HG02970 (cell line): ENCODE measurements around the gene ANKRD10.
"Not testable (repeated sequence)": the region's sequence is repeated elsewhere in the genome, so short reads cannot be mapped to it uniquely, and the experiment has no call there.

Experiments used
- ATAC-seq: cut with Tn5 transposase; IDR thresholded peaks from one replicate; pipeline ENCODE4 v1.9.1; 2021; ENCODE audit warnings: mild to moderate bottlenecking, moderate library complexity, moderate number of reproducible peaks; ENCODE audit not compliant: unreplicated experiment, low FRiP score

ANKRD10 gene

GRCh38 chr13:110915057-110915873 is at the start of gene ANKRD10:
ANKRD10 (minus strand) TSS chr13:110915069; CDS start chr13:110914934, 135 bp downstream.
- ATAC-seq, result peak; percentile 83

- no peak for ATAC-seq
Measured at GRCh38 chr13:110964229-110965037, 49.6 kb upstream of the ANKRD10 start.

GRCh38 chr13:110963554-110963970 is 48.7 kb upstream of the ANKRD10 start:
- ATAC-seq, result no peak

DNA sequence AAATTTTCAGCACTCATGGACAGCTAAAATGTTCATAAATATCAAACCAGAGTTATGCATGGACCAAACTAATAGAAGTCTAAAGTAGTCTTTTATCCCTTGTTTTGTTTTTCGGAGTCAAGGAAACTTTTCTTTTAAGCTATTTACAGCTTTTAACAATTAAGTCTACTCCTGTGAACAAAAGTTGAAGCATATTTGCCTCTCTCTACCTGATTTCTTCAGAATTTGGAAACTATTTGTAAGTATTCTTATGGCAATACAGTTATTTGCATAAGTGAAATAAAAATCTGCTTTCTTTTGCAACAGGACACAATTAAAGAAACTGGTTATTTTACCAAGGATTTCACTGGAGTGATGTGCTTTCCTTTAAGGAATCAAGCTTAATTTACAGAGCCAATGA is 47.1 kb upstream of the ANKRD10 start:
- ATAC-seq, result no peak

- ATAC-seq, result no peak
Measured at GRCh38 chr13:110960204-110960603, 45.3 kb upstream of the ANKRD10 start.

DNA sequence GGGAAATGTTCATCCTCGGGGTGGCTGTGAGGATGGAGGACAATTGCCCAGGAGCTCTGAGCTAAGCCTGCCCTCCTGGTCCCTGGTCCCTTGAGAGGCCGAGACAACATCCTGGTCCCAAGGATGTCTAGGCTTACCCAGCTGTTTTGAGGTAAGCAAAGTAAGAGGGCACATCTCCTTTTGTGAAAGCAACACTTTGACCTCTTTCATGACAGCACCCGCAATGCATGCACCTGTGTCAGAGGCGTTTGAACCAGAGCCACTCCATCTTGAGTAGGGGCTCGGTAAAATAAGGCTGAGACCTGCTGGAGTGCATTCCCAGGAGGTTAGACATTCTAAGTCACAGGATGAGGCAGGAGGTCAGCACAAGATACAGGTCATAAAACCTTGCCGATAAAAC is 43.1 kb upstream of the ANKRD10 start:
- ATAC-seq, result no peak

DNA sequence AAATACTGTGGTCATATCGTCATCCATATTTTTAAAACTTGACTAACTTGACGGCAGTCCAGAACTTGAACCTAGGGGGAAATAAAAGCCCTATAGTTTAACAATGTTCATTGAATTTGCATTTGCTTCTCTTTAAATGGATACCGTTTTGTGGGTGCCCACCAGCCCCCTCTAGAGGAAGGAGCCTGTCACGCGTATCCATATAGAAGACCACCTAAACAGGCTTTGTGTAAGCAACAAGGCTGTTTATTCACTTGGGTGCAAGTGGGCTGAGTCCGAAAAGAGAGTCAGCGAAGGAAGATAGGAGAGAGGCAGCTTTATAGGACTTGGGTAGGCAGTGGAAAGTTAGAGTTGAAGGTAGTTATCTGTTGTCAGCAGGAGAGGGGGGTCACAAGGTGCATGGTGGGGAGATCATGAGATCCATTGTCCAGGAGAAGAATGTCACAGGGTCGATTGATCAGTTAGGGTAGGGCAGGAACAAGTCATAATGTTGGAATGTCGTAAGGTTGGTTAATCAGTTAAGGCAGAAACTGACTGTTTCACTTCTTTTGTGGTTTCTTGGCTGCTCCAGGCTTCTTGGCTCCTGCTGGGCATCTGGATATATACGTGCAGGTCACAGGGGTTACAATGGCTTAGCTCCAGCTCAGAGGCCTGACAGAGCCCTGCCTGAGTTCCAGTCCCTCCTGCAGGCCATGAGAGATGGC is 42.5 kb upstream of the ANKRD10 start:
- no peak for ATAC-seq

DNA sequence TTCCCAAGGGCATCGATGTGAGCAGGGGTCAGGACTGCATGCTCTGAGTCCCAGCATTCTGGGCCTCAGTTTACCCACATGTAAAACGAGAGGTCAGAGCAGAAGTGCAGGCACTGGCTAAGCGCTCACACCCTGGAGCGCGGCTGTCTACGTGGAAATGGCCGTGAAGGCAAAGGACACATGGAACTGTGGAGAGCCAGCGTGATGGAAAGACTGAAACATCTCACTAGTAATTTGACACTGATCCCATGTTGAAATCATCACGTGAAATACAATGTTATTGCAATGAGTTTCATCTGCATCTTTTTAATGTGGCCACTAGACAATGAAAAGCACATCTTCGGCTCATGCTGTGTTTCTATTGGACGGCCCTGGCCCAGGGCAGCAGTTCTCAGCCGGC is 41.3 kb upstream of the ANKRD10 start:
- not testable (repeated sequence) for ATAC-seq

DNA sequence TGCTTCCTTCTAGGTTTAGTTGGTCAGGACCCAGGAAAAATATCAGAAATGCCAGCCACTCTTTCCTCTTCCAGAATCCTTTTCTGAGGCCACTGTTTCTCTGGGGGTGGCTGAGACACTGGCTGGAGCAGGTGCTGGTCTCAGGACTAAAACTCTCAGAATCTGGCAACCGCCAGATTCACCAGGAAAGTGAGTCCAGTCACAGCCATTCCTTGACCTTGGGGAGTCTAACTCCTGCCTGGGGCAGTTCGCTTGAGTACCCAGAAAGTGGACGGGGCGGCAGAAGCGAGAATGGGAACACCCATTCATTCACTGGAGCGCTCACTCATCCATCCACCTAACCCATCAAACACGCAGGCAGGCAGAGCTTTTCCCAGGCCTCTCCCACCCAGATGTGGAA is 40.7 kb upstream of the ANKRD10 start:
- ATAC-seq, result not testable (repeated sequence)

DNA sequence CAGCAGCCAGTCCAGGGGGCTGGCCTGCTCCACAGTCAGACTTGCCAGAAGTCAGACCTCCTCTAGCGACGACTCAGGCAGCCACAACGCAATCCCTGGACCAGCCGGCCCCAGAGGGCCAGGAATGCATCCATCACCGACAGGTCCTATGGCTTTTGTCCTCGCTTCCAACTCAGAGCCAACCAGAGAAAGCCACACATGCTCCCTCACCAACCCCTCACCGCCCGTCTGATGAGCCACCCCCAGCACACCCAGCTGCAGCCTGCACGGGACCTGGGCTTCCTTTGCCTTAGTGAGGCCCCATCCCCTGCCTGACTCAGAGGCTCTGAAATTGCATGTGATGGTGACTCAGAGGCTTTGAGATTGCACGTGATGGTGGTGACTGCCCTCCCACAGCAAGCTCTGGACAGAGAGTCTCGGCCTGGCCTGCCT is 40.2 kb upstream of the ANKRD10 start:
- ATAC-seq, result not testable (repeated sequence)

GRCh38 chr13:110954533-110954920 is 39.7 kb upstream of the ANKRD10 start:
- not testable (repeated sequence) for ATAC-seq

- no peak for ATAC-seq
Measured at GRCh38 chr13:110953833-110954532, 39.1 kb upstream of the ANKRD10 start.

DNA sequence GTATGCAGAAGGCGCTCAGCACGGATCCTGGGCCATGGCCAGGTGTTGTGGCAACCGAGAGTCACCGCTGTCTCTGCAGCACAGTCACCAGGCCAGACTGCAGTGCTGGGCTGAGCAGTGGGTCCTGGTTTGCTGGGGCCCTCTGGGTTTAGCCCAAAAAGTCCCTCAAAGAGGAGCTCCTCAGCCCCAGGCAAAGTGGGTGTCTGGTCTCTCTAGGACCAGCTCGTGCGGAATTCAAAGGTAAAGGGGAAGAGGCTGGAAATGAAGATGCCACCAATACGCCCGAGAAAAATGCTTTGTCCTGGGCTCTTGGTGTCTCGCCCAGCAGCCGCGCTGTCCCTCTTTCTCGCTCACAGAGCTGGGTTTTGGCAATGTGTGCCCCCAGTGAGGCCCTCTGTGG is 38.5 kb upstream of the ANKRD10 start:
- ATAC-seq, result no peak

- ATAC-seq, result not testable (repeated sequence)
Measured at GRCh38 chr13:110952135-110952534, 37.3 kb upstream of the ANKRD10 start.

DNA sequence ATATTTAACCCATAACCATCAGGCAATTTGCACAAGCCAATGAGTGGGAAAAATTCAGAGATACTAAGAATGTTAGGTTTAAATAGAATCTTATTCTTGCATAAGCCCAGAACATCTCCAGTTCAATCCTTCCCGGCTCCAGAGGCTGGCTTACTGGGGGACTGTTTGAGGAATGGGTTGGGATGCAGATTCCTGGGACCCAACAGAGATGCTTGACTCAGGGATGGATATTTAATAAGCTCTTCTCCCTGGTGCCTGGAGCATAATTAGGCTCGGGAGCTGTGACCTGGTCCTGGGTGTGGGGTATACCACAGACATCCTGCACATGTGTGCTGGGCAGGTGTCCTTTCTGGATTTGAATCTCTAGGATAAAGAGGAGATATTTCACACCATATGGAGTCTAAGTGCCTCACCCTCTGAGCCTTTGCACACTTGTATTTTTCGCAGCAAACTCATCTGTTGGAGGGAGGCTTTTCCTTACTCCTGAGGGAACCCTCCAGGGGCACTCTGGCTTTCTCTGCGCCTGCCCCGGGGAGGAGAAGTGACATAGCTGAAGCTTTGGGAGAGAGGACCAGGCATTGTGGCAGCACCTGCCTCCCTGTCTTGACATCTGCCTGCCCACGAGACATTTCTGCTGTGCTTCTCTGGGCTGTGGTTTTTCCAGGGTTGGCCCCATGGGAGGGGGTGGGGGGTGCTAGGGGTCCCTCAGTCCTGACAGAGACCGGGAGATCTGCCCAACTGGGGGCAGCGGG is 36.1 kb upstream of the ANKRD10 start:
- ATAC-seq, result no peak

- no peak for ATAC-seq
Measured at GRCh38 chr13:110950356-110950755, 35.5 kb upstream of the ANKRD10 start.

DNA sequence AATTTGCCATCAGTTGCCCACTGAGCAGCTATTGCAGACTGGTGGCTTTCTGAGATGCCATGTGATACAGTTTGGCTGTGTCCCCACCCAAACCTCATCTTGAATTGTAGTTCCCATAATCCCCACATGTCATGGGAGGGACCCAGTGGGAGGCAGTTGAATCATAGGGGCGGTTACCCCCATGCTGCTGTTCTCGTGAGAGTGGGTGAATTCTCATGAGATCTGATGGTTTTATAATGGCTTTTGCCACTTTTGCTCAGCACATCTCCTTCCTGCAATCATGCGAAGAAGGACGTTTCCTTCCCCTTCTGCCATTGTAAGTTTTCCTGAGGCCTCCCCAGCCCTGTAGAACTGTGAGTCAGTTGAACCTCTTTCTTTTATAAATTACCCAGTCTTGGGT is 34.8 kb upstream of the ANKRD10 start:
- ATAC-seq, result no peak

DNA sequence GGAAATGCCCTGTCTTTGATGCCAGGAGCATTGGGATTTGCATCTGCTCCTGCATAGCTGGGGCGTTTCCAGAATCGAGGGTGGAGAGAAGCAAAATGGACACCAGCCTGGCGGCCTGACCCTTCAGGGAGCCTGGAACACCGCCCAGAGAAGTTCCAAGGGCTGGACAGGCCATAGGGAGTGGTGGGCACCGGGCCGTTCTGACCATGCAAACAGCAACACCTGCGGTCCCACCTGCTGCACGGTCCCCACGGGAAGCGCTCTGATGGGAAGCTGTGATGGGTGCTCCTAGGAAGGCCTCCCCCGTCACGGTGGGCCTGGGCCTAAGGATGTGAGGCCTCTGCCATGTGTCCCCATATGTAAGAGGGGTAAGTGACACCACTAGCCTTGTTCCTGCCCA is 34.2 kb upstream of the ANKRD10 start:
- no peak for ATAC-seq

- not testable (repeated sequence) for ATAC-seq
Measured at GRCh38 chr13:110947338-110947737, 32.5 kb upstream of the ANKRD10 start.
